Prostate gland (tissue), 2 donors: ENCODE data around the gene ATP2A2. TPM values are rescaled to one million over a fixed set of nuclear protein-coding genes. Genes with fewer than 3 reads are reported as not detected.
A peak's percentile ranks its signal among the peaks of the same experiment; 100 is the strongest.

Experiments
- DNase-seq: peaks from one replicate; pipeline ENCODE4 v3.0.0-alpha.2; 2019; ENCODE audit warnings: low spot score
- H3K27ac ChIP-seq, 2 donors: fragments of 200-600 bp; sonication (generic); 2 replicates each; pipeline ENCODE4 v1.5.1; 2017 to 2019
- H3K27me3 ChIP-seq: fragments of 200-600 bp; sonication (generic); replicated peaks from 2 replicates; pipeline ENCODE4 v1.5.1; 2019; ENCODE audit not compliant: insufficient read depth
- H3K36me3 ChIP-seq, 2 donors: fragments of 200-600 bp; sonication (generic); 1 replicate in 1 of 2; 2 replicates in 1 of 2; pipeline versions ENCODE4 v1.5.1 to v1.8.1; 2017 to 2019
- H3K4me1 ChIP-seq: fragments of 200-600 bp; sonication (generic); replicated peaks from 2 replicates; pipeline ENCODE4 v1.5.1; 2019
- H3K4me3 ChIP-seq, 2 donors: fragments of 200-600 bp; sonication (generic); 2 replicates each; pipeline ENCODE4 v1.5.1; 2017 to 2019
- H3K9me3 ChIP-seq: fragments of 200-600 bp; sonication (generic); 2 replicates; pipeline ENCODE4 v1.5.1; 2017
- CTCF ChIP-seq, 4 experiments: fragments of 200-600 bp in 2 of 4; fragments of 450-650 bp in 2 of 4; sonication (generic) in 2 of 4; IDR thresholded peaks; 1 replicate in 3 of 4; 2 replicates in 1 of 4; pipeline ENCODE4 v1.5.1; 2016 to 2019; ENCODE audit warnings: antibody characterized with exemption in 4 of 4, mild to moderate bottlenecking in 2 of 4, moderate library complexity in 2 of 4
- POLR2A ChIP-seq: fragments of 450-650 bp; IDR thresholded peaks from one replicate; pipeline ENCODE4 v1.6.1; 2016; ENCODE audit warnings: antibody characterized with exemption, mild to moderate bottlenecking
- POLR2AphosphoS5 ChIP-seq: sonication (generic); formaldehyde crosslinking; IDR thresholded peaks from one replicate; pipeline ENCODE4 v1.6.1; 2017; ENCODE audit warnings: antibody characterized with exemption
- WGBS: methylation state at CpG from one replicate; pipeline ENCODE4 v1.1.5; 2018; 5-methylcytosine and 5-hydroxymethylcytosine counted together
- intact Hi-C: fragments of 100-400 bp; cut with DNase I; formaldehyde crosslinking; loops from one replicate; pipeline ENCODE4 v1.14.2; 2022
- total RNA-seq, 2 donors: library from RNA; depleted of rRNA; stranded (reverse); fragments of >200 nt; gene quantifications; one replicate each; pipeline ENCODE4 v1.1.0, GENCODE V29; 2016

The ATP2A2 gene
- total RNA-seq, 2 donors from 2014 or later: 121 to 209 TPM

- H3K4me1 ChIP-seq: no peaks in the 10 kb centered on the region
- intact Hi-C loops: no loop called here
- TF ChIP-seq CTCF (IDR thresholded peaks at IDR 0.05): no peak
- TF ChIP-seq POLR2A: no peak
- TF ChIP-seq POLR2AphosphoS5: no peak
- WGBS: 22% methylated on average over 2 of the region's 2 CpGs
- DNase-seq: no peak
- H3K9me3 ChIP-seq: no peaks in the 10 kb centered on the region
- peak overlapping the region; percentile 20 to 25 for H3K27ac ChIP-seq
- no peaks in the 10 kb centered on the region for H3K27me3 ChIP-seq
- H3K36me3 ChIP-seq: no peaks in the 10 kb centered on the region
- no peak overlapping the region for H3K4me3 ChIP-seq
Measured at GRCh38 chr12:110277530-110278254, 3.4 kb upstream of the ATP2A2 start.

GRCh38 chr12:110278255-110278536 is 2.9 kb upstream of the ATP2A2 start:
- no peak for DNase-seq
- Histone ChIP-seq H3K9me3 (no peaks in the 10 kb centered on the region), H3K27me3 (no peaks in the 10 kb centered on the region), H3K36me3 (no peaks in the 10 kb centered on the region), H3K4me1 (no peaks in the 10 kb centered on the region), H3K4me3 (no peak overlapping the region), H3K27ac (peak overlapping the region; percentile 20 to 25)
- 63% methylated on average over 1 of the region's 1 CpG for WGBS
- TF ChIP-seq POLR2A (no peak), POLR2AphosphoS5 (no peak), CTCF (IDR thresholded peaks at IDR 0.05) (no peak)
- intact Hi-C loops: no loop called here

- peak overlapping the region in 1 of 2 donors; percentile 93 for H3K4me3 ChIP-seq
- TF ChIP-seq POLR2A (no peak), CTCF (IDR thresholded peaks at IDR 0.05) (no peak), POLR2AphosphoS5 (no peak)
- DNase-seq: no peak
- WGBS: 41% methylated on average over 14 of the region's 14 CpGs
- no peaks in the 10 kb centered on the region for H3K4me1 ChIP-seq
- intact Hi-C loops: loop anchor here (5.0 to 10.0 kb wide), 3 partner anchors 57 to 172 kb away; no protein-coding TSS in a partner anchor
- H3K27ac ChIP-seq: peak overlapping the region; percentile 96 to 98
- no peaks in the 10 kb centered on the region for H3K9me3 ChIP-seq
- H3K36me3 ChIP-seq: no peaks in the 10 kb centered on the region
- no peaks in the 10 kb centered on the region for H3K27me3 ChIP-seq
Measured at GRCh38 chr12:110279566-110280375, 1.3 kb upstream of the ATP2A2 start.

GRCh38 chr12:110280392-110280778 is 662 bp upstream of the ATP2A2 start:
- no peaks in the 10 kb centered on the region for H3K36me3 ChIP-seq
- intact Hi-C loops: loop anchor here (5.0 to 10.0 kb wide), 3 partner anchors 58 to 173 kb away; no protein-coding TSS in a partner anchor
- WGBS: 1% methylated on average over 18 of the region's 18 CpGs
- peak overlapping the region; percentile 93 to 94 for H3K4me3 ChIP-seq
- peaks cover 4% of the 10 kb centered on the region for H3K4me1 ChIP-seq
- peak overlapping the region; percentile 96 to 98 for H3K27ac ChIP-seq
- no peaks in the 10 kb centered on the region for H3K27me3 ChIP-seq
- DNase-seq: peak; percentile 37
- no peak for TF ChIP-seq POLR2AphosphoS5
- TF ChIP-seq CTCF (IDR thresholded peaks at IDR 0.05): no peak
- TF ChIP-seq POLR2A: no peak
- H3K9me3 ChIP-seq: no peaks in the 10 kb centered on the region
